ENCODE results near the gene SIL1. TPM values are rescaled to one million over a fixed set of nuclear protein-coding genes. Genes with fewer than 3 reads are reported as not detected.

The SIL1 gene
- total RNA-seq, 1 donor from 2014 or later, result 39.3 TPM

GRCh38 chr5:138945421-138946240, 252.5 kb downstream of the SIL1 start:
- Histone ChIP-seq H3K27me3 (ENCODE audit: low read depth) (no peaks in the 10 kb centered on the region), H3K4me1 (peaks cover 39% of the 10 kb centered on the region), H3K4me3 (no peak overlapping the region), H3K36me3 (peaks cover 22% of the 10 kb centered on the region), H3K9me3 (replicated peaks) (no peaks in the 10 kb centered on the region), H3K27ac (replicated peaks) (no peak overlapping the region)
- intact Hi-C loops (cut with micrococcal nuclease), result no loop called here
- no peak for DNase-seq
- TF ChIP-seq, protein P1, sequence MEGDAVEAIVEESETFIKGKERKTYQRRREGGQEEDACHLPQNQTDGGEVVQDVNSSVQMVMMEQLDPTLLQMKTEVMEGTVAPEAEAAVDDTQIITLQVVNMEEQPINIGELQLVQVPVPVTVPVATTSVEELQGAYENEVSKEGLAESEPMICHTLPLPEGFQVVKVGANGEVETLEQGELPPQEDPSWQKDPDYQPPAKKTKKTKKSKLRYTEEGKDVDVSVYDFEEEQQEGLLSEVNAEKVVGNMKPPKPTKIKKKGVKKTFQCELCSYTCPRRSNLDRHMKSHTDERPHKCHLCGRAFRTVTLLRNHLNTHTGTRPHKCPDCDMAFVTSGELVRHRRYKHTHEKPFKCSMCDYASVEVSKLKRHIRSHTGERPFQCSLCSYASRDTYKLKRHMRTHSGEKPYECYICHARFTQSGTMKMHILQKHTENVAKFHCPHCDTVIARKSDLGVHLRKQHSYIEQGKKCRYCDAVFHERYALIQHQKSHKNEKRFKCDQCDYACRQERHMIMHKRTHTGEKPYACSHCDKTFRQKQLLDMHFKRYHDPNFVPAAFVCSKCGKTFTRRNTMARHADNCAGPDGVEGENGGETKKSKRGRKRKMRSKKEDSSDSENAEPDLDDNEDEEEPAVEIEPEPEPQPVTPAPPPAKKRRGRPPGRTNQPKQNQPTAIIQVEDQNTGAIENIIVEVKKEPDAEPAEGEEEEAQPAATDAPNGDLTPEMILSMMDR (IDR thresholded peaks at IDR 0.05; ENCODE audit: borderline replicate concordance), result no peak

- intact Hi-C loops (cut with micrococcal nuclease), result no loop called here
- no peak for DNase-seq
- Histone ChIP-seq H3K4me3 (no peak overlapping the region), H3K4me1 (peaks cover 29% of the 10 kb centered on the region), H3K27me3 (ENCODE audit: low read depth) (no peaks in the 10 kb centered on the region), H3K27ac (replicated peaks) (no peak overlapping the region), H3K9me3 (replicated peaks) (no peaks in the 10 kb centered on the region), H3K36me3 (peaks cover 22% of the 10 kb centered on the region)
- TF ChIP-seq, protein P1 (IDR thresholded peaks at IDR 0.05; ENCODE audit: borderline replicate concordance), result no peak
Measured at GRCh38 chr5:138944527-138945322, 253.4 kb downstream of the SIL1 start.

- H3K27me3 ChIP-seq (ENCODE audit: low read depth), result no peaks in the 10 kb centered on the region
- H3K9me3 ChIP-seq (replicated peaks), result no peaks in the 10 kb centered on the region
- no peak overlapping the region for H3K4me3 ChIP-seq
- TF ChIP-seq, protein P1 (IDR thresholded peaks at IDR 0.05; ENCODE audit: borderline replicate concordance), result no peak
- H3K4me1 ChIP-seq, result peaks cover 19% of the 10 kb centered on the region
- H3K36me3 ChIP-seq, result peaks cover 22% of the 10 kb centered on the region
- intact Hi-C loops (cut with micrococcal nuclease), result no loop called here
- H3K27ac ChIP-seq (replicated peaks), result no peak overlapping the region
- DNase-seq, result no peak
Measured at GRCh38 chr5:138943599-138944173, 254.5 kb downstream of the SIL1 start.

- TF ChIP-seq, protein P1 (IDR thresholded peaks at IDR 0.05; ENCODE audit: borderline replicate concordance), result no peak
- intact Hi-C loops (cut with micrococcal nuclease), result no loop called here
- Histone ChIP-seq H3K9me3 (replicated peaks) (no peaks in the 10 kb centered on the region), H3K27ac (replicated peaks) (no peak overlapping the region), H3K27me3 (ENCODE audit: low read depth) (no peaks in the 10 kb centered on the region), H3K36me3 (peaks cover 22% of the 10 kb centered on the region), H3K4me3 (no peak overlapping the region), H3K4me1 (peaks cover 14% of the 10 kb centered on the region)
- DNase-seq, result no peak
Measured at GRCh38 chr5:138942861-138943260, 255.3 kb downstream of the SIL1 start.

- intact Hi-C loops (cut with micrococcal nuclease), result no loop called here
- TF ChIP-seq, protein P1 (IDR thresholded peaks at IDR 0.05; ENCODE audit: borderline replicate concordance), result no peak
- Histone ChIP-seq H3K27ac (replicated peaks) (no peak overlapping the region), H3K36me3 (peaks cover 15% of the 10 kb centered on the region), H3K9me3 (replicated peaks) (no peaks in the 10 kb centered on the region), H3K27me3 (ENCODE audit: low read depth) (no peaks in the 10 kb centered on the region), H3K4me3 (no peak overlapping the region), H3K4me1 (peaks cover 14% of the 10 kb centered on the region)
- DNase-seq, result no peak
Measured at GRCh38 chr5:138942066-138942465, 256.1 kb downstream of the SIL1 start.
